ENCODE data around the gene IGSF11.
A peak's percentile ranks its signal among the peaks of the same experiment; 100 is the strongest.
"Not testable (repeated sequence)": the region's sequence is repeated elsewhere in the genome, so short reads cannot be mapped to it uniquely, and the experiment has no call there.

IGSF11 gene

DNA sequence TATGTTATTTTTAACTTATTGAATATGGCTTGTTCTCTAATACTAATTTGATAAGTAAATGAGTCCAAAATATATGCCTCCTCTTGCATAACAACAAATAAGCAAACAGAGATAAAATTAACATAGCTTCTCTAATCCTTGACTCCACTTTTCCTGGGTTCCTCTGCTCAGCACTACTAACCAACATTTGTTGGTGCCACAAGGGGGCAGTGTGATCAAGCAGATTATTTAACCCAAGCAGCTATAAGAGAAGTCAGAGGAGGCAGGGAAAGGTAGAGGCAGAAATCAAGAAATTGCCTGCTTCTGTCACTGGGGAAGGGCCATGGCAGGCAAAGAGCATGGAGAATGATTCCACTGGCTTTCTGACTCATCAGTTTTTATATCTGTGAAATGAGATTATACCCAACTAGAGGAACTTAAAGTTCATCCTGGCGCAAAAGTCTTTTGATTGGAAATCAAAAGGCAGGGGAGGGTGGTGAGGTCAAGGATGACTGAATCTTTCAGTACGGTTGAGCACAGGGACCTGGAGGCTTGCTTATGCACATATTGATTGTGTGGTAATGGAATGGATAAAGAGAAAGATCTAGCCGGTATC lies 152.2 kb downstream of the IGSF11 start:
- H3K9me3 ChIP-seq (ENCODE audit: insufficient read depth, low read length), result no peaks in the 10 kb centered on the region
- H3K27me3 ChIP-seq (ENCODE audit: insufficient read depth, insufficient read length), result no peaks in the 10 kb centered on the region
- no peak overlapping the region for H3K9ac ChIP-seq (ENCODE audit: insufficient read length, low read depth)
- TF ChIP-seq SUZ12 (IDR thresholded peaks at IDR 0.05; ENCODE audit: extremely low read depth, insufficient read depth, insufficient read length), result no peak
- TF ChIP-seq ZNF274 (IDR thresholded peaks at IDR 0.05; ENCODE audit: low read depth, low read length), result no peak
- TF ChIP-seq YY1 (IDR thresholded peaks at IDR 0.05; ENCODE audit: insufficient read depth, insufficient read length), result no peak
- no peaks in the 10 kb centered on the region for H3K36me3 ChIP-seq (ENCODE audit: insufficient read depth, insufficient read length, low read length)
- H3K4me1 ChIP-seq (ENCODE audit: insufficient read depth, insufficient read length), result no peaks in the 10 kb centered on the region
- H3K4me3 ChIP-seq (ENCODE audit: insufficient read length, low read depth), result no peak overlapping the region
- peak; percentile 51 for DNase-seq (ENCODE audit: low read depth, low spot score)

DNA sequence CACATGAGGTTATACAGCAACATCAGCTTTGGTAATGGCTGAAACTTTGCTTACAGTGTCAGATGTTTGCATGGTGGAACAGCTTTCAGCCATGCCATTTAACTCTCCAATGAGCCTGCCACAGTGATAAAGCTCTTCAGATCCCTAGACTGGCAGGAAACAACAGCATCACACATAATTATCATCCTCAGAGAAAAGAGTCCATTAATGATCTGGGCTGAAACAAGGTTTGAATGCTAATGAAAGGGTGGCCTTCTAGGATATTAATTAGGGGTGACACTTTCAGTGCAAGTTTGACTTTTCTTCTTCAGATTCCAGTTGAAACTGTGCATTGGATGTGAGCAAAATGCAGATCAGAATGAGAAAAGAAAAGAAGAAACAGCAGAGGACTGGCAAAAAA lies 166.6 kb downstream of the IGSF11 start:
- no peaks in the 10 kb centered on the region for H3K4me1 ChIP-seq (ENCODE audit: insufficient read depth, insufficient read length)

DNA sequence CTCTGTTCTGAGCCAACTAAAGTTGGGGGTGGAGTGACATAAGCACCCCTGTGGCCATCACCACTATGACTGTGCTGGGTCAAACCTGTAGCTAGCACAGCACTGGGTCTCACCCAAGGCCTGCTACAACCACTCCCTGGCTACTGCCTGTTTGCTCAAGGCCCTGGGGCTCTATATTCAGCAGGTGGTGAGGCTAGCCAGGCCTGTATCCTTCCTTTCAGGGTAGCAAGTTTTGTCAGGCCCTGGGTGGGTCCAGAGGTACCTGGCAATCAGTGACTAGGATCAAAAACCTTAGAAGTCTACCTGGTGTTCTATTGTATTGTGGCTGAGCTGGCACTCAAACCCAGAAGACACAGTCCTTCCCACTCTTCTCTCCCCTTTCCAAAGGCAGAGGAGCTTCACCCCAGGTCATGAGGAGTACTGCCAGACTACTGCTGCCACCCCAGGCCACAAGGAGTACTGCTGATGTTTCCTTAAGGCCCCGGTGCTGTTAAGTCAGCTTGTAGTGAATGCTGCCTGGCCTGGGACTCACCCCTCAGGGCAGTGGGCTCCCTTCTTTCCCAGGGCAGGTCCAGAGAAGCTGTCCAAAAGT lies 170.8 kb downstream of the IGSF11 start:
- Histone ChIP-seq H3K27me3 (ENCODE audit: insufficient read depth, insufficient read length) (no peaks in the 10 kb centered on the region), H3K4me3 (ENCODE audit: insufficient read length, low read depth) (no peak overlapping the region), H3K9ac (ENCODE audit: insufficient read length, low read depth) (no peak overlapping the region), H3K36me3 (ENCODE audit: insufficient read depth, insufficient read length, low read length) (no peaks in the 10 kb centered on the region), H3K4me1 (ENCODE audit: insufficient read depth, insufficient read length) (no peaks in the 10 kb centered on the region), H3K9me3 (ENCODE audit: insufficient read depth, low read length) (0 out of 2 replicates have a peak, but pooled peaks cover 3% of the 10 kb centered on the region)
- DNase-seq (ENCODE audit: low read depth, low spot score), result peak; percentile 11
- TF ChIP-seq YY1 (IDR thresholded peaks at IDR 0.05; ENCODE audit: insufficient read depth, insufficient read length) (no peak), ZNF274 (IDR thresholded peaks at IDR 0.05; ENCODE audit: low read depth, low read length) (no peak), SUZ12 (IDR thresholded peaks at IDR 0.05; ENCODE audit: extremely low read depth, insufficient read depth, insufficient read length) (no peak)

More for the DNA sequence above, 166.6 kb downstream of the IGSF11 start:
- H3K4me3 ChIP-seq (ENCODE audit: insufficient read length, low read depth), result no peak overlapping the region
- no peak overlapping the region for H3K9ac ChIP-seq (ENCODE audit: insufficient read length, low read depth)
- peaks cover 23% of the 10 kb centered on the region for H3K9me3 ChIP-seq (ENCODE audit: insufficient read depth, low read length)
- TF ChIP-seq YY1 (IDR thresholded peaks at IDR 0.05; ENCODE audit: insufficient read depth, insufficient read length), result no peak
- TF ChIP-seq ZNF274 (IDR thresholded peaks at IDR 0.05; ENCODE audit: low read depth, low read length), result no peak
- no peak for TF ChIP-seq SUZ12 (IDR thresholded peaks at IDR 0.05; ENCODE audit: extremely low read depth, insufficient read depth, insufficient read length)
- H3K36me3 ChIP-seq (ENCODE audit: insufficient read depth, insufficient read length, low read length), result no peaks in the 10 kb centered on the region
- DNase-seq (ENCODE audit: low read depth, low spot score), result no peak
- H3K27me3 ChIP-seq (ENCODE audit: insufficient read depth, insufficient read length), result no peaks in the 10 kb centered on the region

DNA sequence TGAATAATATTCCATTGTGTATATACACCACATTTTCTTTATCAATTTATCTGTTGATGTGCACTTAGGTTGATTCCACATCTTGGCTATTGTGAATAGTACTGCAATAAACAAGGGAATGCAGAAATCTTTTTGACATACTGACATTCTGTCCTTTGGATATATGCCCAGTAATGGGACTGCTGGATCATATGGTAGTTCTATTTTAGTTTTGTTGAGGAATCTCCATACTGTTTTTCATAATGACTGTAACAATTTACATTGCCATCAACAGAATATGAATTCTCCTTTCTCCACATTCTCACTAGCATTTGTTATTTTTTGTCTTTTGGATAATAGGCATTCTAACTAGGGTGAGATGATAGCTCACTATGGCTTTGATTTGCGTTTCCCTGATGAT lies 174.7 kb downstream of the IGSF11 start:
- Histone ChIP-seq H3K4me1 (ENCODE audit: insufficient read depth, insufficient read length) (no peaks in the 10 kb centered on the region), H3K27me3 (ENCODE audit: insufficient read depth, insufficient read length) (no peaks in the 10 kb centered on the region), H3K4me3 (ENCODE audit: insufficient read length, low read depth) (no peak overlapping the region), H3K9me3 (ENCODE audit: insufficient read depth, low read length) (peaks cover 15% of the 10 kb centered on the region), H3K9ac (ENCODE audit: insufficient read length, low read depth) (no peak overlapping the region), H3K36me3 (ENCODE audit: insufficient read depth, insufficient read length, low read length) (no peaks in the 10 kb centered on the region)
- DNase-seq (ENCODE audit: low read depth, low spot score), result no peak
- TF ChIP-seq ZNF274 (IDR thresholded peaks at IDR 0.05; ENCODE audit: low read depth, low read length) (no peak), SUZ12 (IDR thresholded peaks at IDR 0.05; ENCODE audit: extremely low read depth, insufficient read depth, insufficient read length) (no peak), YY1 (IDR thresholded peaks at IDR 0.05; ENCODE audit: insufficient read depth, insufficient read length) (no peak)

DNA sequence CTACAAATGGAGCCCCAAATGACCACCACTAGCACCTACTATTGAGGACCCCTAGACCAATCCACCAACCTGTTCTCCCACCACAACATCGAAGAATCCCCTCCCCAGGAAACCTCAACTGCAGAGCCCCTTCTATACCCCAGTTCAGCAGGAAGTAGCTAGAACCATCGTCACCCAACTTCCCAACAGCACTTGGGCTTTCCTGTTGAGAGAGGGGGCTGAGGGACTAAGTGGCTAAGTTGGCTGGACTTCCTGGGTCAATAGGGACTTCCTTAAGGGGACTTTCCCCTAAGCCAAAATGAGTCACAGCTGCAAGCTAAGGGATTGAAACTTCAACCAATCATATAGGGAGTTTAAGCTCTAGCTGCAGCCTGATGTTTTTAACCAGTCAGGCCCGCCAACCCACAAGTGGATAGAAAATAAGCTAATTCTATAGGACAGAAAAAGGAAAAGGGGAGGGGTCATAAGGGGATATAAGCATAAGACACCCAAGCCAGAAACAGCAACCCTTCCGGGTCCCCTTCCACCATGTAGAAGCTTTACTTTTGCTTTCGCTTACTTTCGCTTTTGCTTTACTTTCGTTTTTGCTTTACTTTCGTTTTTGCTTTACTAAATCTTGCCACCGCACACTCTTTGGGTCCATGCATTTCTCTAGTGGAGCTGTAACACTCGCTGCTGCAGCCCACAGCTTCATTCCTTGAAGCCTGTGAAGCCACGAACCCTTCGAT lies 183.0 kb downstream of the IGSF11 start:
- DNase-seq (ENCODE audit: low read depth, low spot score); H3K9ac ChIP-seq (ENCODE audit: insufficient read length, low read depth); H3K36me3 ChIP-seq (ENCODE audit: insufficient read depth, insufficient read length, low read length); H3K4me3 ChIP-seq (ENCODE audit: insufficient read length, low read depth); H3K27me3 ChIP-seq (ENCODE audit: insufficient read depth, insufficient read length); H3K4me1 ChIP-seq (ENCODE audit: insufficient read depth, insufficient read length); H3K9me3 ChIP-seq (ENCODE audit: insufficient read depth, low read length): not testable (repeated sequence)

DNA sequence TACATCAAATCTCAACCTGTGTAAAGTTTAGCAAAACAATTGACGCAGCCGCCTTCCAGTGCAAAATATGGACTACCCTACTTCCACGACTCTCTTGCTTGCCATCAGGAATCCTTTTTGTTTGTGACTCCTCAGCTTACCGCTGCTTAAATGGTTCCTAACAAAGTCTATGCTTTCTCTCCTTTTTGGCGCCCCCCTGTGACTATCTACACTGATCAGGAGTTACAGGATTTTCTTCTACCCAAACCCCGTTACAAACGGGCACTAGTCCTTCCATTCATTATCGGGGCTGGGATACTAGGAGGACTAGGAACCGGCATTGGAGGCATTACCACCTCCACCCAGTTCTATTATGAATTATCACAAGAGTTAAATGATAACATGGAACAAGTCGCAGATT lies 184.0 kb downstream of the IGSF11 start:
- Histone ChIP-seq H3K4me1 (ENCODE audit: insufficient read depth, insufficient read length) (no peaks in the 10 kb centered on the region), H3K9ac (ENCODE audit: insufficient read length, low read depth) (no peak overlapping the region), H3K9me3 (ENCODE audit: insufficient read depth, low read length) (no peaks in the 10 kb centered on the region; the same call in 1 of the 2 replicates), H3K36me3 (ENCODE audit: insufficient read depth, insufficient read length, low read length) (no peaks in the 10 kb centered on the region), H3K4me3 (ENCODE audit: insufficient read length, low read depth) (no peak overlapping the region), H3K27me3 (ENCODE audit: insufficient read depth, insufficient read length) (no peaks in the 10 kb centered on the region)
- TF ChIP-seq ZNF274 (IDR thresholded peaks at IDR 0.05; ENCODE audit: low read depth, low read length), result no peak
- peak; percentile 20 for DNase-seq (ENCODE audit: low read depth, low spot score)
